ENCODE results near the gene COA4. TPM values are rescaled to one million over a fixed set of nuclear protein-coding genes. Genes with fewer than 3 reads are reported as not detected.

Gene COA4
- total RNA-seq, 1 donor from 2014 or later: 41.6 TPM

- no peak for DNase-seq
- TF ChIP-seq, protein P1, sequence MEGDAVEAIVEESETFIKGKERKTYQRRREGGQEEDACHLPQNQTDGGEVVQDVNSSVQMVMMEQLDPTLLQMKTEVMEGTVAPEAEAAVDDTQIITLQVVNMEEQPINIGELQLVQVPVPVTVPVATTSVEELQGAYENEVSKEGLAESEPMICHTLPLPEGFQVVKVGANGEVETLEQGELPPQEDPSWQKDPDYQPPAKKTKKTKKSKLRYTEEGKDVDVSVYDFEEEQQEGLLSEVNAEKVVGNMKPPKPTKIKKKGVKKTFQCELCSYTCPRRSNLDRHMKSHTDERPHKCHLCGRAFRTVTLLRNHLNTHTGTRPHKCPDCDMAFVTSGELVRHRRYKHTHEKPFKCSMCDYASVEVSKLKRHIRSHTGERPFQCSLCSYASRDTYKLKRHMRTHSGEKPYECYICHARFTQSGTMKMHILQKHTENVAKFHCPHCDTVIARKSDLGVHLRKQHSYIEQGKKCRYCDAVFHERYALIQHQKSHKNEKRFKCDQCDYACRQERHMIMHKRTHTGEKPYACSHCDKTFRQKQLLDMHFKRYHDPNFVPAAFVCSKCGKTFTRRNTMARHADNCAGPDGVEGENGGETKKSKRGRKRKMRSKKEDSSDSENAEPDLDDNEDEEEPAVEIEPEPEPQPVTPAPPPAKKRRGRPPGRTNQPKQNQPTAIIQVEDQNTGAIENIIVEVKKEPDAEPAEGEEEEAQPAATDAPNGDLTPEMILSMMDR (IDR thresholded peaks at IDR 0.05): no peak
- Histone ChIP-seq H3K27me3 (ENCODE audit: low read depth) (no peaks in the 10 kb centered on the region), H3K9me3 (no peaks in the 10 kb centered on the region), H3K36me3 (peaks cover 89% of the 10 kb centered on the region), H3K4me1 (no peaks in the 10 kb centered on the region), H3K27ac (no peak overlapping the region), H3K4me3 (no peak overlapping the region)
- intact Hi-C loops (cut with DNase I): no loop called here
- no peak for ATAC-seq
These were observed 35.4 kb upstream of the COA4 start for GRCh38 chr11:73912026-73912425.

DNA sequence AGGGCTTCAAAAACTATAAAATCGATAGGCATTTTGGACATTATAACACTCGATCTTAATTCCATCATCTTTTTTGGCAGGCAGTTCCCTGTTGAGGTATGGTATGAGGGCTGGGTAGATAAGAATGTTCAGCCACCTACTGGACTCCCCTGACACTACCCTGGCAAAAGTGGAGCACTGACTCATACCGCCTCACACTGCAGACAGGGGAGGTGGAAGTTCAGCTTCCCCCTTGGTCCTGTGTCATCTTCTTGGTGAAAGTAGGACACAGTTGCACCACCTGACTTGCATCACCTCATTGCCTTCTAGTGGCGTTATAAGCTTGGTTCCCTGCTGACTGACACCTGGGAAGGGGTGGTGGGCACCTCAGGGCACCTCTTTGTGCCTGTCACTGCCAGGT, 30.5 kb upstream of the COA4 start:
- intact Hi-C loops (cut with DNase I): no loop called here
- Histone ChIP-seq H3K4me1 (no peaks in the 10 kb centered on the region), H3K9me3 (no peaks in the 10 kb centered on the region), H3K36me3 (peaks cover 79% of the 10 kb centered on the region), H3K4me3 (no peak overlapping the region), H3K27me3 (ENCODE audit: low read depth) (no peaks in the 10 kb centered on the region), H3K27ac (no peak overlapping the region)
- peak; percentile 50 for DNase-seq
- TF ChIP-seq, protein P1 (IDR thresholded peaks at IDR 0.05): no peak
- peak; percentile 83 to 88 for ATAC-seq

- H3K27ac ChIP-seq: no peak overlapping the region
- H3K27me3 ChIP-seq (ENCODE audit: low read depth): no peaks in the 10 kb centered on the region
- intact Hi-C loops (cut with DNase I): no loop called here
- H3K36me3 ChIP-seq: peaks cover 63% of the 10 kb centered on the region
- no peak overlapping the region for H3K4me3 ChIP-seq
- H3K4me1 ChIP-seq: no peaks in the 10 kb centered on the region
- TF ChIP-seq, protein P1 (IDR thresholded peaks at IDR 0.05): no peak
- DNase-seq: no peak
- no peaks in the 10 kb centered on the region for H3K9me3 ChIP-seq
- ATAC-seq: no peak
These were observed 25.7 kb upstream of the COA4 start for GRCh38 chr11:73902303-73902702.

- Histone ChIP-seq H3K4me1 (no peaks in the 10 kb centered on the region), H3K27ac (no peak overlapping the region), H3K36me3 (peaks cover 54% of the 10 kb centered on the region), H3K4me3 (no peak overlapping the region), H3K9me3 (no peaks in the 10 kb centered on the region), H3K27me3 (ENCODE audit: low read depth) (no peaks in the 10 kb centered on the region)
- no peak for ATAC-seq
- TF ChIP-seq, protein P1 (IDR thresholded peaks at IDR 0.05): no peak
- intact Hi-C loops (cut with DNase I): no loop called here
- DNase-seq: no peak
These were observed 18.2 kb upstream of the COA4 start for GRCh38 chr11:73894725-73895335.

DNA sequence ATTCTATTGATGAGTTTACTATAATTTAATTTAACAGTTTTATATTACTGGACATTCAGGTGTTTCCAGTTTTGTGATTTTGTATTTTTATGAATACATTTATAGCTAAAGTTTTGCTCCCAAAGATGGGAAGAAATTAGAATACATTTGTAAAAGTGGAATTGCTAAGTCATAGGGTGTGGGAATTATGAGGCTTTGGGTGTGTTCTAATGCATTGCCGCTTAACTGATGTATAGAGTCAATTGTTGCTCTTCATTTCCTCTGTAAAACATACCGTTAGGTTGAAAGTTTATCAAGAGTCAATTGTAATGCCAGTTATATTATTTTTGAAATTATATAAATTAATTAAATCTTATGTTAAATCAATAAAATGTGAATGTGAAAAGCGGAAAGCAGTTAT, 16.4 kb upstream of the COA4 start:
- Histone ChIP-seq H3K4me1 (no peaks in the 10 kb centered on the region), H3K27me3 (ENCODE audit: low read depth) (no peaks in the 10 kb centered on the region), H3K9me3 (no peaks in the 10 kb centered on the region), H3K27ac (no peak overlapping the region), H3K4me3 (no peak overlapping the region), H3K36me3 (peaks cover 60% of the 10 kb centered on the region)
- ATAC-seq (no peak), DNase-seq (no peak)
- TF ChIP-seq, protein P1 (IDR thresholded peaks at IDR 0.05): no peak
- intact Hi-C loops (cut with DNase I): no loop called here
